Measurements from ENCODE around the gene PTPRE.

Gene PTPRE

GRCh38 chr10:127890216-127890615, 16.7 kb upstream of the PTPRE start:
- no peak overlapping the region for H3K27ac ChIP-seq
- TF ChIP-seq CTCF (conservative IDR thresholded peaks at IDR 0.05) (no peak), ZFX (IDR thresholded peaks at IDR 0.05) (no peak)

DNA sequence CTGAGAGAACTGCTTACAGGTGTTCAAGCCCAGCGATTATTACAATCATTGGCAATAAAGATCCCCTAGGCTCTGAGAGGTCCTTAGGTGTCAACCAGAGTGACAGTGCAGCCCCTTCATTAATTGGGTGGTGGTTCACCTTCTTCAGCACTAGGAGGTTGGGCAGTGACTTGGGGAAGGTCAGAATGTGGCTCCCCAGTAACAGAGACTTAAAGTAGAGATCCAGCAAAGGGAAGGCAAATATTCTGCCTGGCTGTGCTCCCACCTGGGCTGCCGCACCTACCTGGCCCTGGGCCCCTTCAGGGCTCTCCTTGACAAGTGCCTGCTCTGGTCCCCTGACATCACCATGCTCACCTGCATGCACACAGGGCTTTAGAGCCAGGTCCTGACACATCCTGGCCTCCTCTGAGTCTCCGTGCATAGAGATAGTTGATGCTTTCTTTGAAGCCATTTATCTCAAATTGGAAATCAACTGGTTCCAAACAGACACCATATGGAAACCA, 16.0 kb upstream of the PTPRE start:
- TF ChIP-seq ZFX (IDR thresholded peaks at IDR 0.05) (no peak), CTCF (conservative IDR thresholded peaks at IDR 0.05) (no peak)
- H3K27ac ChIP-seq: no peak overlapping the region

GRCh38 chr10:127892743-127893142, 14.2 kb upstream of the PTPRE start, which contains the start of gene CLRN3:
CLRN3 (minus strand) TSS chr10:127892941; CDS start chr10:127892784, 157 bp downstream.
- no peak within 1 kb of the TSS for H3K27ac ChIP-seq
- TF ChIP-seq ZFX (IDR thresholded peaks at IDR 0.05) (no peak), CTCF (conservative IDR thresholded peaks at IDR 0.05) (no peak)

DNA sequence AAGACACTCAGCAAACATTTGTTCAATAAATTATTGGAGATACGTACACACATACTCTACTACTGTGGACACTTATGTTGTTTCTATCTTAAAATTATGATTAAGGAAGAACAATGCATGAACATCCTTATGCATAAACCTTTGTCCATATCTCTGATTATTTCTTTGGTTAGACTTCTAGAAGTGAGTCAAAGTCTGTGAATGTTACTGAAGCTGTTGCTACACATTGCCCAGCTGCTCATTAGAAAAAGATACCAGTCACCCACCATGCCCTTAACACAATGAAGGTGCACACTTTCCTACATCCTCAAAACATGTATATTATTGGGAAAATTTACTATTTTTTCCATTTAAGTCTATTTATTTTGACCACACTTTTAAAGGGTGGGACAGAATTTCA, 12.8 kb upstream of the PTPRE start:
- no peak overlapping the region for H3K27ac ChIP-seq
- TF ChIP-seq ZFX (IDR thresholded peaks at IDR 0.05): no peak
- TF ChIP-seq CTCF (conservative IDR thresholded peaks at IDR 0.05): no peak

- TF ChIP-seq ZFX (IDR thresholded peaks at IDR 0.05) (no peak), CTCF (conservative IDR thresholded peaks at IDR 0.05) (no peak)
- H3K27ac ChIP-seq: no peak overlapping the region
Observed at GRCh38 chr10:127896590-127896989, 10.3 kb upstream of the PTPRE start.

DNA sequence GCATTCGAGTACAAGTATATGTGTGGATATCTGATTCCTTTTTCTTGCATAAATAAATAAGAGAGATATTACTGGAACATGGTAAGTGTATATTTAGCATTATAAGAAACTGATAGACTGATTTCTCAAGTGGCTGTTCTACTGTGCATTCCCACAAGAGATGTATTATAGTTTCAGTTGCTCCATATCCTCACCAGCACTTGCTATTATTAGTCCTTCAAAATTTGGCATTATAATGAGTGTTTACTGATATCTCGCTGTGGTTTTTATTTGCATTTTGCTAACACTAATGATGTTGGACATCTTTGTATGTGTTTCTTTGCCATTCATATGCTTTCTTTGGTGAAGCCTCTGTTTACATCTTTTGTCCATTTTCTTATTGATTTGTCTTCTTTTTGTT, 9.7 kb upstream of the PTPRE start:
- TF ChIP-seq ZFX (IDR thresholded peaks at IDR 0.05) (no peak), CTCF (conservative IDR thresholded peaks at IDR 0.05) (no peak)
- no peak overlapping the region for H3K27ac ChIP-seq

GRCh38 chr10:127899766-127900387, 7.0 kb upstream of the PTPRE start:
- TF ChIP-seq CTCF (conservative IDR thresholded peaks at IDR 0.05) (no peak), ZFX (IDR thresholded peaks at IDR 0.05) (no peak)
- no peak overlapping the region for H3K27ac ChIP-seq

Measured in C4-2B (cell line).